ENCODE data around the gene COL25A1. TPM values are rescaled to one million over a fixed set of nuclear protein-coding genes. Genes with fewer than 3 reads are reported as not detected.

The COL25A1 gene
- total and polyA plus RNA-seq, 4 donors: 0.61 to 4.4 (median 2.1) TPM

GRCh38 chr4:108941904-108942430, 360.5 kb downstream of the COL25A1 start:
- Histone ChIP-seq H3K9me3 (ENCODE audit: control insufficient read depth in 4 of 4, low read length in 3 of 4) (no peaks in the 10 kb centered on the region), H3K27me3 (ENCODE audit: control insufficient read depth in 4 of 4, insufficient read depth in 4 of 4, low read length in 3 of 4) (no peaks in the 10 kb centered on the region), H3K4me3 (ENCODE audit: low read depth in 1 of 3, low read length in 3 of 3) (no peak overlapping the region), H3K27ac (ENCODE audit: low read depth in 1 of 2, low read length in 2 of 2) (no peak overlapping the region), H3K36me3 (ENCODE audit: control insufficient read depth in 4 of 4, insufficient read depth in 3 of 4, low read depth in 1 of 4, low read length in 3 of 4) (no peaks in the 10 kb centered on the region), H3K9ac (ENCODE audit: low read depth in 1 of 2, low read length in 2 of 2) (no peak overlapping the region), H3K4me1 (ENCODE audit: control insufficient read depth in 4 of 4, insufficient read depth in 4 of 4, low read length in 3 of 4) (peaks cover 0 to 1% (median 0%) of the 10 kb centered on the region in 4 donors)
- 86% methylated on average over 7 of the region's 7 CpGs for WGBS
- TF ChIP-seq RAD21 (IDR thresholded peaks at IDR 0.05) (no peak), YY1 (IDR thresholded peaks at IDR 0.05) (no peak), GABPA (IDR thresholded peaks at IDR 0.05 in 1 of 2, conservative IDR thresholded peaks at IDR 0.05 in 1 of 2) (no peak)
- DNase-seq (ENCODE audit: low spot score): no peak

- TF ChIP-seq FOXA2 (IDR thresholded peaks at IDR 0.05) (no peak), HNF4G (IDR thresholded peaks at IDR 0.05) (no peak), CTCF (IDR thresholded peaks at IDR 0.05; ENCODE audit: low read depth, low read length, missing input control) (no peak), RAD21 (IDR thresholded peaks at IDR 0.05) (no peak), ATF3 (IDR thresholded peaks at IDR 0.05) (no peak), YY1 (IDR thresholded peaks at IDR 0.05) (no peak), REST (IDR thresholded peaks at IDR 0.05) (no peak), TAF1 (conservative IDR thresholded peaks at IDR 0.05) (no peak), ZBTB33 (IDR thresholded peaks at IDR 0.05) (no peak)
- Histone ChIP-seq H3K9ac (ENCODE audit: low read depth in 1 of 2, low read length in 2 of 2) (no peak overlapping the region), H3K4me1 (ENCODE audit: control insufficient read depth in 4 of 4, insufficient read depth in 4 of 4, low read length in 3 of 4) (peaks cover 0 to 1% (median 0%) of the 10 kb centered on the region in 4 donors), H3K27ac (ENCODE audit: low read depth in 1 of 2, low read length in 2 of 2) (no peak overlapping the region), H3K27me3 (ENCODE audit: control insufficient read depth in 4 of 4, insufficient read depth in 4 of 4, low read length in 3 of 4) (no peaks in the 10 kb centered on the region), H3K4me3 (ENCODE audit: low read depth in 1 of 3, low read length in 3 of 3) (no peak overlapping the region), H3K9me3 (ENCODE audit: control insufficient read depth in 4 of 4, low read length in 3 of 4) (no peaks in the 10 kb centered on the region), H3K36me3 (ENCODE audit: control insufficient read depth in 4 of 4, insufficient read depth in 3 of 4, low read depth in 1 of 4, low read length in 3 of 4) (no peaks in the 10 kb centered on the region)
- DNase-seq (ENCODE audit: low spot score): no peak
- WGBS: 88% methylated on average over 1 of the region's 1 CpG
These were observed 361.8 kb downstream of the COL25A1 start for GRCh38 chr4:108940634-108941033.
